Measurements from ENCODE around the gene DENND6B.

GRCh38 chr22:50317674-50318073 lies 9.1 kb downstream of the DENND6B start:
- TF ChIP-seq CTCF (IDR thresholded peaks at IDR 0.05) = no peak
- no peak for TF ChIP-seq EZH2 (IDR thresholded peaks at IDR 0.05)
- no peak for TF ChIP-seq EZH2phosphoT487 (IDR thresholded peaks at IDR 0.05)

Measured in neural progenitor cell (in vitro differentiated cells).